ENCODE measurements around the gene NAT9.

NAT9 gene

DNA sequence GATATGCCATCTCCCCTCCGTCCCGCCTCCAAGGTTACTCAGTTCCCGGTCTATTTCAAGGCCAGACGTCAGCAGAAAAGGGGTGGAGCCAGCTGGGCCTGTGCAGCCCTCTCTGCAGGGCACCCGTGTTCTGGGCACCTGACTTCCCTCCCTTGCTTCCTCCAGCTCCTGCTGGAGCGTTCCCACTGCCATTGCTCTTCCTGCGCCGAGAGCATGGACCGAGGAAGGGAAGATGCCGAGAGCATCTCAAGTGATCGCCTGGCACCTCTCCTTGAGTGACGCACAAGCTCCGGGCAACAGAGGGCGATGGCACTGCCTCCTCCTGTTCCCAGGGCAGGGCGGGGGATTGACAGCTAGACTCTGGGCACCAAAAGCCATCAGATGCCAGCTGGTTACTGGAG, 29.4 kb upstream of the NAT9 start:
- no peak for DNase-seq

DNA sequence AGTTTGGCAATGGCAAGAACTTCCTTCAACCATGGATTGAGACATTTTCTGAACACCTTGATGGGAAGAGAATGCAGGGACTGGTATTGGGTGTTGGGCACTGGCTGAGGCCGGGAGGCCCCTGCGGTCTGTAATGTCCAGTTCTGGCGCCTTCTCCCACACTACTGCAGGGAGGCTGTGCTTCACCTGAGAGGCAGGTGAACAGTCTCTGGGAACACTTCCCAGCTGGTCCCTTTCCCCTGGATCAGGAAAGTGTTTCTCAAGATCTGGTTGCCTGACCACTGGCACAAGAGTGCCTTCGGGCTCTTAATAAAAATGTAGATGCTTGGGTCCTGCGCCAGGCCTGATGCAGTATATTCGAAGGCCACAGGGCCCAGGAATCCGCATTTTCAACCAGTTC, 28.5 kb upstream of the NAT9 start:
- DNase-seq: no peak

DNA sequence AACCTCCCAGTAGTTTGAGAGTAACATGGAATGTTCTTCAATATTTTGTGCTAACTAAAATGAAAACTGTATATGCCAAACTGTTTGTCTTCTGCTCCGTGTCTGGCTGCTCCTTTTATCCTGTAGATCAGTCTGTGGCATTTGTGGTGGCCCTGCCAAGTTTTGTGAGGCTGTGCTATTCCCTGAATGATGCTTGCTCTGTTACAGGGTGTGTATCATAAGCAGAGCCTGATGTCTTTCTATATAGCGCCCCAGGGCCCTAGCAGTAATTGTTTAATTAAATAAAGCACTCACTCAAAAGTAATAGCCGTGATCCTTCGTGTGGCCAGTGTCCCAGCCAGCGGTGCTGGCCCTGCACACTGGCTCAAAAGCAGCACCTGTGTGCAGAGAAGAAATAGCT, 27.8 kb upstream of the NAT9 start:
- DNase-seq: no peak

DNA sequence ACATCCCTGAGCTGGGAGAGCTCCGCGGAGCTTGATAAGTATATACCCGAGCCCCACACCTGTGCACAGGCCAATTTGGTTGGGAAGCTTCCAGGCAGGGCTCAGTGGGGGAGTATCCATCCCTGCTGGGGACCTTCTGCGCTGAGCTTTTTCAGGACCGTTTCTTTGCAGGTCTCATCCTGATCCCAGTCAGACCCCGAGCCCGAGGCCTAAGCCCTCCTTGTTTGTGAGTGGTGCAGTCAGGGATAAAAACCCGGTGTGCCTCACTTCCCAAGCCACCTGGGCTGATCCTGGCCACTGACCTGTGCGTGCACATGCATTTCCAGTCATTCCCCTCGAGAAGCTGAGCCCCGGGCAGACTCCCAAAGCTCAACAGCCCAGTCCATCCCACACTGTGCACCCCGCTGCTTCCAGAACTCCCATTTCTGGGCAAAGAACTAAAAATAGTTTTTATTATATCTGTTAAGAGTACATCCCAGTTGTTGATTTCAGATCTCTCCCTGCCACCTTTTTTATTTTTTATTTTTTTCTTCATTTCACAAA, 27.3 kb upstream of the NAT9 start:
- DNase-seq: no peak

DNA sequence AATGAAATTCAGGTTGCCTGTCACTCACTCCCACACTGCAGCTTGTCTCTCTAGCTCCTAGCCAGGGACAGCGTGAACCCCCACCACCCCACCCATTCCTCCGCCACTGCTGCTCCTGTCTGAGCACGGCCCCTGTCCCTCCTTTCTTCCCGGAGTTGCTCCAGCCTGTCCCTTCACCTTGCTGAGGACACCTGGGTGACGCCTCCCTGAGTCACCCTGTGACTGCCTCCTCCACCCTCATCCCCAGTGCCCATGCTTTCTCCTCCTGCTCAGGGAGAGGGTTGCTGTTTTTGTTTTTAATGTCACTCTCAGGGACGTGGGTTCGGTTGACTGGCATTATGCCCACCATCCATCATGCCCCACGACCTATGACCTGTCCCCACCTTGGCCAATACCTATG, 25.8 kb upstream of the NAT9 start:
- no peak for DNase-seq

DNA sequence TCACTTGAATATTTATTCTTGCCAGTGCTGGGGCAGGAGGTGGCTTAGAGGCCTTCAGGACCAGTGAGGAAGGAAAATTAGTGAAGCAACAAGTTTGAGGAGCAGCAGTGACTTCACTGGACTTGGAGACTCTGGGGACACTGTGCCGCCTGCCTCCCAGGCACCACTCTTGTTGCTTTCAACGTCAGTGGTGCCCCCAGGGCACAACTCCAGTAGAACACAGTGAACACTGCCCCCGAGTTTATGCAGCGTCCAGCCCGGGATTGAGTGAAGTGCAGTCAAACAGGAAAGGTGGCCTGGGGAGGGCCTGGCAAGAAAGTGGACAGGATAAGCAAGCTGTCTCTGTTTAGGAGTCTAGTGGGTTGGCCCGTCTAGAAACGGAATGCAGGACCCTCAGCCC, 24.4 kb upstream of the NAT9 start:
- no peak for DNase-seq

DNA sequence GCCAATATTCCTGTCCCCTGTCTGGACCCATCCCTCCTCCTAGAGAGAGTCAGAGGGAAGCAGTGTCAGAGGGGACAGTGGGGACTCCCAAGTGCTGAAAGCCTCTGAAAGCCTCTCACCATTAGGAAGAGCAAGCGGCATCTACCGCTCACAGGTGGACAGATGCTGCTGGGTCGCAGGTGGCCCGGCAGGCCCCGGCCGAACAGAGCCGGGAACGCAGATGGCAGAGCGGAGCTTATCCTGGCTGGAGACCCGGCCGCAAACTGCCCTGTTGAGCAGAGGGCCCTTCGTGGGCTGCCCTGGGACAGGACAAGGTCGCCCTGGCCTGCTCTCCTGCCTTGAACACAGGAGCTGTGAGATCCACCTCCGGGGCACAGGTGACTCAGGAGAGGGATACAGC, 23.0 kb upstream of the NAT9 start:
- no peak for DNase-seq

DNA sequence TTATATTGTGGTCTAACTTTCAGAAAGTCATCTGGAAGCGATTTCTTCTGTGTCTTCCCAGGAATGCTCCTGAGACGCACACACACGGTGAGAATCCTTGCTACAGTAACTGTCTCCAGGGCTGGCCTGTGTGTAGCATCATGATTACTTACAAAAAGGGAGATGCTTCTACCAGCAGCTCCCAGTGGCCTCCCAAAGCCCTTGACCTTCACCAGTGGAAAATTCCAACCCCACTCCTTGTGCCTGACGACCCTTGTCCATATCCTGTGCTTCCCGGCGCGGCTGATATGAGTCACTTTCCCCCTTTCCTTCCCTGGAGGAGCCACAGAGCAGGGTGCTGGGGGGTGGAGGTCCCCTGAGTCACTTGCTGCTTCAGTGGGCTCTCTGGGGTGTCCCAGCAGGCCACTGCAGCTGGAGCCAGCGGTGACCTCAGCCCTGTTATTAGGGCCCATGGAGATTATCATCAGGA, 22.1 kb upstream of the NAT9 start:
- peak; percentile 68 for DNase-seq

DNA sequence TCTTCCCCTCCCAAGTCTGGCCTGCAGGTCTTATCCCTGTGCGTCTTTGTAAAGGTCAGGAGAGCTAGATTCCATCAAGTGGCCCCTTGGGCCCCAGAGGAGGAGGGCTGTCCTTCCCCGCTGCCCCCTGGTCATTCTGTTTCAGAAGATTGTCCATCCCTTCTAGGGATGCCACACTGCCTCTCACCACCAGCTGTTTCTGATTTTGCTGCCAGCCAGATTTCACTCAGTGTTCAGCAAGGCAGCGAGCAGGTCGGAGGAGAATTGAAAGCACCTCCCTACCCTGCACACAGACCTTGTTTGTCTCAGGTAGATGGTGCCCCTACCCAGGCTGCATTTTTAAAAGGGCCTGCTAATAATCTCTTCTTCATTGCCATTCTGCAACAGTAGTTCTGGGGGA, 21.7 kb upstream of the NAT9 start:
- no peak for DNase-seq

DNA sequence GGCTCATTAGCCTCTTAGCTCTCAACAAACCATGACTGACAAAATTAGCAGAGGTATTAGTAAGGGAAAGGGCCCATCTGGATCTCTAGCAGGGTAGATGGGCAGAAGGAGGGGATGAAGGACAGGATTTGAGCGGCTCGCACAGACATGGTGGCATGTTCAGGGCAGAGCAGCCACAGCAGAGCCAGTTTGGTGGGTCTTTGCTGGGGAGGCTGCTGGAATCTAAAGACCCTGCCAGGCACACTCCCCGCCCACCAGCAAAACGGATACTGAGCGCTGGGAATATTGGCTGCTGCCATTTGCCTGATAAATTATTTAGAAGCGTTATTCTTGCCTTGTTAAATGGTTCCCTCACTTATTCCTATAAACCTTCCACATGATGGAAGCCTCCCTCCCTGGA, 20.7 kb upstream of the NAT9 start:
- no peak for DNase-seq

DNA sequence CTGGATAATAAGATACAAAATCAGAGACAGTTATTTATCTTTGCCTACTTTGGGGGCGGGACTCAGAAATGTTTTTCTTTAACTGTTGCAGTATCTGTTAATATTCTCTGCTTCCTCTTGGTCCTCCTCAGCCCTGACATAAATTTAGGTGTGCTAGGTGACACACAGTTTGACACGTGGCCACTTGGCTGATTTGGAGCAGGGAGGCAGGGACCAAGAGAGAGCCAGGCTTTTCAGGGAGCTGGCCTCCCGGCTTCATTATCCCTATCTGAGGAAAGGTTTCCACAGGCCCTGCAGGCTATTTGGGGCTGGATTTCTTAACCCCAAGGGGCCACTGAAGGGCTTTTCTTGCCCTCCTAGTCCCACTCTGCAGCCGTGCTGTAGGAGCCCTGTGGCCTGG, 20.1 kb upstream of the NAT9 start:
- no peak for DNase-seq

DNA sequence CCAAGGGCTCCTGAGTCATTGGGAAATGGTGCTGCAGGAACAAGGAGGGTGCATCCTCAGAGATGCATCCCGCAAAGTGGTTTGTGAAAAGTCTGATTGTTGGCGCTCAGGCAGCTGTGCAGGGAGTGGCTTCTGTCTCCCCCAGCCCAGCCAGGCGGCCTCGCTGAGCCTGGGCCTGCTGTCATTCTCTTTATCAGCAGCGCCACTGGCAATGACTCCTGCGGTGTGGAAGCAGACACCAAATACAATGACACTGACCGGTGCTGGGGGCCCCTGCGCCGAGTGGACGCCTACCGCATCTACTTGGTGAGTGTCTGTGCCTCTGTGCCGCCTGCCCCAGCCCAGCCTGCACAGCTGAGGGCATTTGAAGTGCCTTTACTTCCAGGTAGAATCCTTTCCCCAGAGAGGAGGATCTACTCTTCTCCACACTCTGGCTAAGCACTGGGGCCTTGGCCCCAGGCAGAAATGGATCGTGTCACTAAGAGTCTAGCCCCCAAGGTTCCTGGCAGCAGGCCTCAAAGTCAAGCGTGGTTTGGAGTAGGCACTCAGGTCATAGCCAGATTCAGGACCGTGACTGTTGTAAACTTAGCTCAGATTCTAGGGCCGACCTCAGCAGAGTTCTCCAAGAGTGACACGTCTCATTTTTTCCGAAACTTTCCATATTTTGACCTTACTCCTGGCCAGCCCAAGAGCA, 19.3 kb upstream of the NAT9 start:
- DNase-seq: no peak

DNA sequence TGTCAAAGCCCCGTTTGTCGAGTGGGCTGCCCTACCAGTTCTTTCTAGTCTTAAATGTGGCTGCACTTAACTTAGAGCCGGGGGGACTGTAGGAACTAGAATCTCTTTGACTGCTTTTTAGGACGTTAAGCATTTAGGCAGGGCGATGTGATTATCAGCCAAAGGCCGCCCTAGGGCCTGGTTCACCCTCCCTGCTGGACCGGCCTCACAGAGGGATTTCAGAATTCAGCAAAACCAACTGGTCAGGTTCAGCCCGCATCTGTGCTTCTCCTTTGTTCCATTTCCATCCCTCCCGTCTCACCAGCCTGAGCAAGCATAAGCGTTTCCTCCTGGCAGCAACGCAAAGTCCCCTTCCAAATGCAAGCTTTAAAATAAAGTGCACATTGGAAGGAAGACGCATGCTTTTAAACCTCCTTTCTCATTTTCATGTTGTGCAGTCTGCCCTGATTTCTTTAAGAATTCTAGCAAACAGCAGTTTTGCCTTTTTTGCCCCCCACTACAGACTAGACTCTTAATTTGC, 16.5 kb upstream of the NAT9 start:
- DNase-seq: no peak

DNA sequence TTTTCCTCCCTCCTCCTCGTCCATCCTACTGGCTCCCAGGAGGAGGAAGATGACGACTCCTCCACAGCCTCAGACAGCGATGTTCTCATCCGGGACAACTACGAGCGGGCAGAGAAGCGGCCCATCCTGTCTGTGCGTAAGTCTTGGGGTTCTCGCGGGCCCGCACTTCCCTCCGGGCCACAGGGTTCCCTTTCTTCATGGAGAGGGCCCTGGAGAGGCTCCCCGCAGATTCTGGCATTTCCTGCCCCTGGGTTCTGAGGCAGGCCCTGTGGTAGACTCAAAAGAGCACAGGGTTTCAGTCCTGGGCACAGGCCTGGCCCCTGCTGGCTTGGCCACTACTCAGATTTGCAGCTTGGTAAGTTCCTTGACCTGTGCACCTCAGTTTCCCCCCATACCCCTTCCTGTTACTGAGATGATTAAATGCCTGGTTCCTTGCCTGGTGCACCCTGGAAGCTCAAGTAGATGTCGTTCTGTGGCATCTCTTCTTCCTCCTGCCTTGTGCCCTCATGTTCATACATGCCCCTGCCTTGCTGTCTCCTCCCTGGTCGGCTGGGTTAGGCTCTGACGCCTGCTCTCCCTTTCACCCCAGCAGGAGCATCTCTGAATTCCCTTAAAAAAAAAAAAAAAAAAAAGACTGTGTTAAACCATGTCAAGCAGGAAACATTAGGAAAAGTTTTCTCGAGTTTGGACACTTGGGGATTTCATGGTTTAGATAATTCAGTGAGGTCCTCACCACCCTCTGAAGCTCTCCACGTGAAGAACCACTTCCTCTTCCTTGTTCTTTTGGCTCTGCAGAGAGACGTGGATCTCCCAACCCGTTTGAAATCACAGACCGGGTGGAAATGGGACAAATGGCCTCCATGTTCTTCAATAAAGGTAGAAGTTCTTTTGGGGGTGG, 14.3 kb upstream of the NAT9 start:
- no peak for DNase-seq

DNA sequence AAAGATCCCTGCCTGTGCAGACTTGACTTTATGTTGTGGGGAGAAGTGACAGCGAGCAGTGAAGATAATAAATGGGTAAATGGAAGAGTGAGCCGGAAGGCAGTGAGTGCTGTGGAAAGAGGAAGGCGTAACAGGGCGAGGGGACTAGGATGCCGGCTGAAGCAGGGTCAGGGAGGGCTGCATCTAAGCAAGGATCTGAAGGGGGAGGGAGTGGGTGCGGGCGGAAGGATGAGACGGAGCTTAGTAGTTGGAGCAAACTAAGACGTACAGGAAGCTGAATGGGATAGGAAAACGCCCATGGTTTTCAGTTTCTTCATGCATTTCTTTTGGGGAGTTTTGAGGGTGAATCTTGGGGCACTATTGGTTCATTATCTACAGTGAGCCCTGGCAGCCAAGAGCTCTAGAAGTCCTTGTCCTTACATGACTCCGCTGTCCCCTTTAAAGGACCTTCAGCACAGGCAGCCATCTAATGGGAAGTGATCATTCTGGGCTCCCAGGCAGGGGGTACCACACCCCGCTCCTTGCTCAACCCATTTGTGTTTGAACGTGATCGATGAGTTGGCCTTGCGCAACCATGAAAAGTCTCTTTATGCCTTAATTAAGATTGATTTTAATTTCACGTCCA, 10.4 kb upstream of the NAT9 start:
- DNase-seq: no peak

DNA sequence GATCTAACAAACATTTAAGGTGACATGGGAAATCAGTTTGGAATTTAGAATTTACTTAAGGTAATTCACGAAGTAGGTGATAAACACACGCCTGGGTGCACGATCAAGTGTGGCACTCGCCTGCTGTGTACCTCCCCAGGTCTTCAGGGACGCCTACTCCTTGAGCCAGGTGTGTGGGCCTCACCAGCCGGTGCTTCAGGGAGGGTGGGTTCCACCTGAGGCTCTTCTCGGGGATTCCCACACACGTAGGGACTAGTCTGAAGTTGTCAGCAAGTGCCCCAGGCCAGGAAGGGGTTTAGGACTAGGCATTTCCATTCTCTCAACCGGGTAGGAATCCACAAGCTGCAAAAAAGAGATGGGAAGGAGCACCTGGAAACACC, 9.8 kb upstream of the NAT9 start:
- no peak for DNase-seq

DNA sequence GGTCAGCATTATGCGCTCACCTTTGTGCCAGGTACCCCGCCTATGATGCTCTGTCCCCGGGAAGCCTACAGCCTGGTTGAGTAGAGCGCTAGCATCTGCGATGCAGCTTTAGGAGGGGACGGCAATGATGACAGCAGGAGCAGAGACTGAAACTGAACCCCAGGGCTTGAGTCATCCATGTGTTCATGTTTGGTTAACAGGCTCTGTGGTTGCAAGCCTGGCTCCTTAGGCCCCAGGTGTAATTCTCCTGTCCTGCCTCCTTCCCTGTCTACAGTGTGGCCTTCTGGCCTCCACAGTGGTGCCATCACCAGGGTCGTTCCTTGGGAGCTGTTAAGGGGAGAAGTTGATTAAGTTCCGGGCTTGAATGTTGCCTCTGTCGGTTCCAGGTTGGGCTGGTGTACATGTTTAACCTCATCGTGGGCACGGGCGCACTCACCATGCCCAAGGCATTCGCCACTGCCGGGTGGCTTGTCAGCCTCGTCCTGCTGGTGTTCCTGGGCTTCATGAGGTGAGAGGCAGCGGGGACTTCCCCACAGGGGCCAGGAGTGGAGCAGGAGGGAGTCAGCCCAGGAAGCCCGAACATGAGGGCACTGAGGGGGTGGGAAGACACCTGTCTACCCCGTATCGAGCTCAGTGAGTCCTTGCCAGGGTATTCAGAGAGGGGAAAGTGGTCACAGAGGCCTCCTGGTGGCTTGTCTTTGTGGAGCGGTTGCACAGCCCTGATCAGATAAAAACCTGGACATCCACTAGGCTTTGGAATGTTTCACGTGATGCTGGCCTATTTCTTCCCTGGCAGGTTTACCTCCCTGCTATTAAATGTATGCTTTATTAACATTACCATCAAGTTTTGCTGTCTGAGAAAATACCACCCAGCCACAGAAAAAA, 9.2 kb upstream of the NAT9 start:
- no peak for DNase-seq

DNA sequence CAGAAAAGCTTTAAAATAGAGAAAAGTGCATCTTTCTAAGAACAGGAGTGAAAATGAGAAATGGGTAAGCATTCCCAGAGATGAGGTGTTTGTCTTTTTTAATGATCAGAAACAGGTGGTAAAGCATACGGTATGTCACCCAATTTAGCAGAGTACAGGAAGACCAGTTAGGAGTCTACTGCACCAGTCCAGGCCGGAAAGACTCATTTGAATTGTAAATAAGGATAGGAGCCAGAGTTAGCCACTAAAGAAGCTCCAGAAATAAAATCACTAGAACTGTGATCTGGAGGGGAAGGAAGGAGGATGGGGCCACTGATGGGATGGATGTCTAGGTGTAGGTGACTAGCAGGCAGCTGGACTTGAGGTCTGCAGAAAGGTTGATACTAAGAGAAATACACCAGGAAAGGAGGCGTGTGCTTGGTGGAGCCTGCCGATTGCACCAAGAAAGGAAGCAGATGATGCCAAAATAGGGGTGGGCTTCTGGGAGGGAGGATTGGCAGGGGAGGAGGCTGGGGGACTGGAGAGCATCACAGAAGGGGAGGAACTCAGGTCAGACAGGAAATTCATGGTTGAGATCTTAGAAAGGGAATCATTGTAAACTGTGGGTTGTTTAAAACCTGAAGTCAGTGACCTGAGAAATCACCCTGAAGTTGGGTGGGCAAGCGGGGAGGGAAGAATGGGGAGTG, 8.1 kb upstream of the NAT9 start:
- no peak for DNase-seq

DNA sequence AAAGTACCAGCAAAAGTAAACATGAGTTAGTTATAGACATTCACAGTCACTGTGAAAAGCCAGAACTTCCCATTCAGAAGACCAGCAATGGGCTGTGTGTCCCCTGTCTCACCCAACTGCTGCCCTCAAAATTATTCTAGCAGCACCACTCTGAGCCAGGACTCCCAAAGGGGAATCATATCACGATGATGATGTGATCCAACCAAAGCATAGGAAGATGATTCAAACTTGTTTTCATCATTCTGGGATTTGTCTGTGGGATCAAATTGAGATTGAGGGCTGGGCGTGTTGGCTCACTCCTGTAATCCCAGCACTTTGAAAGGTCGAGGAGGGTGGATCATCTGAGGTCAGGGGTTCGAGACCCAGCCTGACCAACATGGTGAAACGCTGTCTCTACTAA, 6.4 kb upstream of the NAT9 start:
- DNase-seq: no peak

DNA sequence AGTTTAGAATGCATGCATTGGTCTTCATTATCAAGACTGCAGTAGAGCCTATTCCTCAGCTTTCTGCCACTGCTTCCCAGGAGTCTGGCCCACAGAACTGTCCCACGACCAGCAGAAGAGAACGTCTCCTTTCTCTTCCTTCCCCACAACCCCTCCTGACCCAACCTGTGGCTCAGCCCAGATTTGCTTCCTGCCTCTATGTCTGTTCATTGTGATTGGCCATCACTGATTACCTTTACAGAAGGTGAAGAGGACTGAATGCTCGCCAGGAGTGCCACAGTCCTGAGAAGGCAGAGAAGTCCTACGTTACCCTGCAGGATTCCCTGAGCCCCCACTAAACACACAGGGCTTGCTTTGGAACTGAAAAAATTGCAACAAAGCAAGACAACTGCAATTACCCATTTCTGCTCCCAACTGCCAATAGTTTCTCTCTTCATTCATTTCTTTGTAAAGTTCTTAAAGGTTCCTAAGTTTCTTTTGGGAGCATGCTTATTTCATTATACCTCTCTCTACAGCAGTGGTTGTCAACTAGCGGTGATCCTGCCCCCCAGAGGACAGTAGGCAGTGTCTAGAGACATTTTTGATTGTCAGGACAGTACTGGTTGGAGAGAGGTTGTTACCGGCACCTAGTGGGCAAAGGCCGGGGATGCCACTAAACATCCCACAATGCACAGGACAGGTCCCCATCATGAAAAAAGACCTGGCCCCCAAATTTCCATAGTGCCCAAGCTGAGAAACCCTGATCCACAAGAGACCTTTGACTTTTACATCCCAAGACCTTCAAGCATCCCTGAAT, 4.5 kb upstream of the NAT9 start:
- no peak for DNase-seq

DNA sequence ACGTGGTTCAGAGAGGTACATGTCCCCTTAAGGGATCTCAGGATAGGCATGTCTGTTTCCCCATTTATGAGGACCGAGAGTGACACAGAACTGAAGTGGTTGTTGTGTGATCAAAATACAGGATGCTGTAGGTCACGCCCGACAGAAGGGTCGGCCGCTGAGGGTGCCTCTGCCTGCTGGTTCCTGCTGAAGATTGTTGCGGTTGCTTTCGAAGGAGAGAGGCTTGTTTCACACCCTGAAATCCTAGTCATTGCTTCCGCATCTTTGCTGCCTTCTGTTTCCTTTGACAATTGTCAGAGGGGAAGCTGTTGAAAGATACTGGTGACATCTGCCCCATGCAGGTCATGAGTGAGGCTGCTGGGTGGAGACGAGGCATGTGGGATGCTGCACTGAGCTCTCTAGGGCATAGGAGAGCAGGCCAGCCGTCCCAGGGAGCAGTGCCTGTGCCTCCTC, 3.8 kb upstream of the NAT9 start:
- no peak for DNase-seq
